Thymus (tissue), 11 donors: Measurements from ENCODE around the gene TACC2. TPM values are rescaled to one million over a fixed set of nuclear protein-coding genes. Genes with fewer than 3 reads are reported as not detected.
A peak's percentile ranks its signal among the peaks of the same experiment; 100 is the strongest.

ENCODE experiments used
- DNase-seq, 9 donors: peaks; one replicate each; pipeline ENCODE4 v3.0.0-alpha.2; 2013; ENCODE audit warnings: low spot score in 9 of 9, low read depth in 6 of 9, missing footprints in 1 of 9
- H3K27ac ChIP-seq, 2 donors: one replicate each; pipeline ENCODE4 v1.5.1; 2013; ENCODE audit warnings: control low read depth in 1 of 2, low read depth in 1 of 2, low read length in 1 of 2, mild to moderate bottlenecking in 1 of 2, moderate library complexity in 1 of 2
- H3K27me3 ChIP-seq, 2 donors: one replicate each; pipeline ENCODE4 v1.5.1; 2013; ENCODE audit warnings: low read length in 1 of 2; ENCODE audit not compliant: control insufficient read depth in 2 of 2, insufficient read depth in 1 of 2
- H3K36me3 ChIP-seq, 2 donors: one replicate each; pipeline ENCODE4 v1.5.1; 2013; ENCODE audit warnings: low read length in 1 of 2, mild to moderate bottlenecking in 1 of 2, moderate library complexity in 1 of 2; ENCODE audit not compliant: control insufficient read depth in 2 of 2, insufficient read depth in 2 of 2
- H3K4me1 ChIP-seq, 2 donors: one replicate each; pipeline ENCODE4 v1.5.1; 2013; ENCODE audit warnings: low read length in 2 of 2; ENCODE audit not compliant: control insufficient read depth in 2 of 2, insufficient read depth in 2 of 2
- H3K4me3 ChIP-seq, 2 donors: one replicate each; pipeline ENCODE4 v1.5.1; 2013; ENCODE audit warnings: low read length in 2 of 2, control low read depth in 1 of 2, mild to moderate bottlenecking in 1 of 2
- H3K9me3 ChIP-seq, 2 donors: one replicate each; pipeline ENCODE4 v1.5.1; 2013; ENCODE audit warnings: low read length in 1 of 2, mild to moderate bottlenecking in 1 of 2; ENCODE audit not compliant: control insufficient read depth in 2 of 2, insufficient read depth in 1 of 2
- WGBS: extraction: QIAGEN DNeasy Blood & Tissue Kit; methylation state at CpG from one replicate; pipeline ENCODE4 v1.1.7; 2013; 5-methylcytosine and 5-hydroxymethylcytosine counted together
- polyA plus RNA-seq: library from polyadenylated mRNA; stranded (reverse); fragments of 200-250 nt; gene quantifications from one replicate; pipeline ENCODE4 v1.2.3, GENCODE V29; 2013
- total RNA-seq: library from RNA; stranded (reverse); fragments of 120-200 nt; gene quantifications from one replicate; pipeline ENCODE4 v1.2.4, GENCODE V29; 2013
- donor health status: healthy.

Gene TACC2
- total and polyA plus RNA-seq, 2 donors = 4.6 to 57.3 TPM

DNA sequence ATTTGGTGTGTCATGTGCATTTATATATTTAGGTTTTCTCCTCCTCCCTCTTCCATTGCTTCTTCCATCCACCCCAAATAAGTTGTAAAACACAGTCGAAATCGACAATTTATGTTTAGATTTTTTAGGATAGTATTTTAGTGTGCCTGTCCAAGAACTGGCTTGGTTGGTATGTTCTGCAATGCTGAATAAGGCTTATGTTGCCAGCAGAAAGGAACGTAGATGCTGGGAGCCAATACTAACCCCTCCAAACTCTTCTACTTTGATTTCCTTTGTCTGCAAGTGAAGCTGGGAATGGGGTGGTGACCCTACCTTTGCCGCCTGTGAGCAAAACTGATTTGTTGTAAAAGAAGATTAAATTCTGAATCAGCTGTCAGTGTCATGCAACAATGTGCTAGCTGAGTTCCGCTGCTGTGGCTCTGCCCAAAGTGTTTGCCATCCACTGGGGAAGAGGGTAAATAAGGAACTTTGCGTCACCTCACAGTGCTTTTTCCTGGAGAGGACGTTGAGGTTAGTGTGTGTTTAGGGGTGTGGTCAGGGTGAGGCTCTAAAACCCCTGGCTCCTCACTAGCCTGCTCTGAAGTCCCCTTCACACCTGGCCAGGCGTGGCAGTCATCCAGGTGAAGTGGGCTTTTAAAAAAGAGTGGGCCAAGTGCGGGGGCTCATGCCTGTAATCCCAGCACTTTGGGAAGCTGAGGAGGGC lies 44.4 kb downstream of the TACC2 start:
- H3K27me3 ChIP-seq = no peaks in the 10 kb centered on the region
- 74% methylated on average over 9 of the region's 9 CpGs for WGBS
- H3K9me3 ChIP-seq = no peaks in the 10 kb centered on the region
- DNase-seq = no peak
- H3K27ac ChIP-seq = no peak overlapping the region
- H3K4me3 ChIP-seq = no peak overlapping the region
- H3K4me1 ChIP-seq = no peaks in the 10 kb centered on the region
- no peaks in the 10 kb centered on the region for H3K36me3 ChIP-seq

GRCh38 chr10:122034149-122034756 lies 45.3 kb downstream of the TACC2 start:
- no peak overlapping the region for H3K4me3 ChIP-seq
- no peaks in the 10 kb centered on the region for H3K4me1 ChIP-seq
- 78% methylated on average over 6 of the region's 6 CpGs for WGBS
- H3K36me3 ChIP-seq = no peaks in the 10 kb centered on the region
- H3K27me3 ChIP-seq = no peaks in the 10 kb centered on the region
- no peak for DNase-seq
- H3K9me3 ChIP-seq = no peaks in the 10 kb centered on the region
- no peak overlapping the region for H3K27ac ChIP-seq

DNA sequence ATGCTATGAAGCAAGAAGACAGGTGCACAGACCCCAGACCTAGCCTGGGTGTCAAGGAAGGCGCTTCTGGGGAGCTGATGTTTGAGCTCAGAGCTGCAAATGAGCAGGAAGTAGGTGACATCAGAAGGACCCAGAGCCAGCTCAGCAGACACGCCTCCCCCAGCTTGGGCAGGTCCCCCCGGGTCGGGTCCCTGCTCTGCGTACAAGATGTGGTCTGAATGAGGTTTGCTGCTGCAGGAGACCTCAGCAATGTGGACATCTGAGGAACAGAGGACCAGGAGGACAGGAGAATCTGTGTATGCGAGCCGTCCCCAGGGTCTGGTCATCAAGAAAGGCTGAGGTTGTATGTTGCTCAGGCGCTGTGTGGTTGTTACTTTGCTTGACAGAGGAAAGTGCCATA lies 51.8 kb downstream of the TACC2 start:
- WGBS = 86% methylated on average over 8 of the region's 8 CpGs
- peaks cover 0 to 4% of the 10 kb centered on the region in 2 donors for H3K4me1 ChIP-seq
- H3K9me3 ChIP-seq = no peaks in the 10 kb centered on the region
- H3K4me3 ChIP-seq = no peak overlapping the region
- H3K27me3 ChIP-seq = no peaks in the 10 kb centered on the region
- no peak overlapping the region for H3K27ac ChIP-seq
- H3K36me3 ChIP-seq = no peaks in the 10 kb centered on the region
- no peak for DNase-seq

GRCh38 chr10:122042836-122043235 lies 53.9 kb downstream of the TACC2 start:
- no peaks in the 10 kb centered on the region for H3K27me3 ChIP-seq
- 91% methylated on average over 1 of the region's 1 CpG for WGBS
- H3K36me3 ChIP-seq = no peaks in the 10 kb centered on the region
- no peak overlapping the region for H3K4me3 ChIP-seq
- no peak overlapping the region for H3K27ac ChIP-seq
- H3K4me1 ChIP-seq = peaks cover 0 to 4% of the 10 kb centered on the region in 2 donors
- H3K9me3 ChIP-seq = no peaks in the 10 kb centered on the region
- DNase-seq = no peak

GRCh38 chr10:122044045-122044661 lies 55.2 kb downstream of the TACC2 start:
- no peaks in the 10 kb centered on the region for H3K9me3 ChIP-seq
- H3K36me3 ChIP-seq = no peaks in the 10 kb centered on the region
- no peaks in the 10 kb centered on the region for H3K27me3 ChIP-seq
- WGBS = 78% methylated on average over 13 of the region's 13 CpGs
- peaks cover 0 to 4% of the 10 kb centered on the region in 2 donors for H3K4me1 ChIP-seq
- no peak overlapping the region for H3K27ac ChIP-seq
- no peak overlapping the region for H3K4me3 ChIP-seq
- DNase-seq = no peak

- Histone ChIP-seq H3K27me3 (no peaks in the 10 kb centered on the region), H3K36me3 (no peaks in the 10 kb centered on the region), H3K4me1 (peaks cover 0 to 4% of the 10 kb centered on the region in 2 donors), H3K4me3 (no peak overlapping the region), H3K27ac (peak overlapping the region in 1 of 2 donors; percentile 12), H3K9me3 (no peaks in the 10 kb centered on the region)
- no peak for DNase-seq
- WGBS = 37% methylated on average over 9 of the region's 9 CpGs
Observed at GRCh38 chr10:122044713-122045112, 55.8 kb downstream of the TACC2 start.

- Histone ChIP-seq H3K27ac (peak overlapping the region in 1 of 2 donors; percentile 12), H3K9me3 (no peaks in the 10 kb centered on the region), H3K4me3 (no peak overlapping the region), H3K36me3 (no peaks in the 10 kb centered on the region), H3K4me1 (peaks cover 0 to 4% of the 10 kb centered on the region in 2 donors), H3K27me3 (no peaks in the 10 kb centered on the region)
- WGBS = 82% methylated on average over 5 of the region's 5 CpGs
- DNase-seq = no peak
Observed at GRCh38 chr10:122045212-122045611, 56.2 kb downstream of the TACC2 start.

- no peak overlapping the region for H3K4me3 ChIP-seq
- WGBS = 92% methylated on average over 3 of the region's 3 CpGs
- H3K4me1 ChIP-seq = peaks cover 0 to 4% of the 10 kb centered on the region in 2 donors
- no peaks in the 10 kb centered on the region for H3K27me3 ChIP-seq
- no peak overlapping the region for H3K27ac ChIP-seq
- DNase-seq = no peak
- no peaks in the 10 kb centered on the region for H3K9me3 ChIP-seq
- no peaks in the 10 kb centered on the region for H3K36me3 ChIP-seq
Observed at GRCh38 chr10:122047560-122047959, 58.6 kb downstream of the TACC2 start.

DNA sequence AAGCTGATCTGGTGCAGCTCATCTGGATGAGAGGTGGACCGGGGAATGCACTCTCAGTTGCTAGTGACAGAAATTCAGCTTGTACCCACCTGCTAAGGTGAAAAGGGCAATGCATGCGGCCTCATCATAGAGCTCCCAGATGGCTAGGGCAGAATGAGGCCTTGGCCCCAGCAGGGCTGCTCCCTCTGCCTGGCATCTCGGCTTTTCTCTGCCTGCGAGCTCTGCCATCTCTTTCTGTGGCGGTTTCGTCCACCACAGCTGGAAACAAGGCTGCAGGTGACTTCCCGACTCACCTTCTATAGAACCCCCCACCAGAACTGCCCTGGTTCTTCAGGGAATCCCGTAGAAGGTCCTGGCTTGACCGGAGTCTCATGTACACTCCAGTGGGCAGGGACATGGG lies 60.1 kb downstream of the TACC2 start:
- Histone ChIP-seq H3K4me1 (peaks cover 0 to 4% of the 10 kb centered on the region in 2 donors), H3K4me3 (no peak overlapping the region), H3K36me3 (no peaks in the 10 kb centered on the region), H3K27ac (no peak overlapping the region), H3K9me3 (peaks cover 0 to 3% of the 10 kb centered on the region in 2 donors), H3K27me3 (no peaks in the 10 kb centered on the region)
- 95% methylated on average over 9 of the region's 9 CpGs for WGBS
- no peak for DNase-seq
